ENCODE data around the gene LDLRAD4.
"Not testable (repeated sequence)": the region's sequence is repeated elsewhere in the genome, so short reads cannot be mapped to it uniquely, and the experiment has no call there.

The LDLRAD4 gene

DNA sequence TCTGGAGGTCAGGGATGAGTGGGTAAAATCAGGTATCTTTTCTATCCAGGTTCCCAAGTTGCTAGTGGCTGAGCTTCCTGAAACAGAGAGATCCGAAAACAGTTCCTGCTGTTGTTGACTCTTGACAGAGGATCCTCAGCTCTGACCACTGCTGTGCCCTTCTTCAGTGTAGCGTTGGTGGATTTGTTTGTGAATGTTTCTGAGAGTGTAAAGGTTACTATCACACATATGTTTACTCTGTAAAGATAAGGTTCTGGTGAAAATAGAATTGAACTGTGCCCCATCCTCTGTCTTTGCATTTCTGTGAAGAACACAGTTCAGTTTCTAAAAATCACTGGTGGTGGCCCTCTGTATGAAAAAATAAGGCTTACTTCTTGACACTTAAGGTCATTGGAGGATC, 119.8 kb downstream of the LDLRAD4 start:
- DNase-seq (ENCODE audit: low spot score) = no peak

DNA sequence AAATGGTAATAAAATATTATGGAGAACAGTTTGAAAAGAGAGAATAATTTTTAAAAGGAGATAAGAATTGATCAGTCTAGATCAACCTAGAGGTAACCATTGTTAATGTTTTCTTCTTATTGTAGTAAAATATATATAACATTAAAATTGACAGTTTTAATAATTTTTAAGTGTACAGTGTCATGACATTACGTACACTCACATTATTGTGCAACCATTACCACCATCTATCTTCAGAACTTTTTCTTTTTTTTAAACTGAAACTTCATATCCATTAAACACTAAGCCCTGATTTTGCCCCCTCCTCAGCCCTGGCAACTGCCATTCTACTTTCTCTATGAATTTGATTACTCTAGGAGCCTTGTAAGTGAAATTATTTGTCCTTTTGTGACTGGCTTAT, 121.1 kb downstream of the LDLRAD4 start:
- no peak for DNase-seq (ENCODE audit: low spot score)

DNA sequence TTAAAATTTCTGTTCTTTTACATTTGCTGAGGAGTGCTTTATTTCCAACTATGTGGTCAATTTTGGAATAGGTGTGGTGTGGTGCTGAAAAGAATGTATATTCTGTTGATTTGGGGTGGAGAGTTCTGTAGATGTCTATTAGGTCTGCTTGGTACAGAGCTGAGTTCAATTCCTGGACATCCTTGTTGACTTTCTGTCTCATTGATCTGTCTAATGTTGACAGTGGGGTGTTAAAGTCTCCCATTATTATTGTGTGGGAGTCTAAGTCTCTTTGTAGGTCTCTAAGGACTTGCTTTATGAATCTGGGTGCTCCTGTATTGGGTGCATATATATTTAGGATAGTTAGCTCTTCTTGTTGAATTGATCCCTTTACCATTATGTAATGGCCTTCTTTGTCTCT, 127.9 kb downstream of the LDLRAD4 start:
- not testable (repeated sequence) for DNase-seq (ENCODE audit: low spot score)

DNA sequence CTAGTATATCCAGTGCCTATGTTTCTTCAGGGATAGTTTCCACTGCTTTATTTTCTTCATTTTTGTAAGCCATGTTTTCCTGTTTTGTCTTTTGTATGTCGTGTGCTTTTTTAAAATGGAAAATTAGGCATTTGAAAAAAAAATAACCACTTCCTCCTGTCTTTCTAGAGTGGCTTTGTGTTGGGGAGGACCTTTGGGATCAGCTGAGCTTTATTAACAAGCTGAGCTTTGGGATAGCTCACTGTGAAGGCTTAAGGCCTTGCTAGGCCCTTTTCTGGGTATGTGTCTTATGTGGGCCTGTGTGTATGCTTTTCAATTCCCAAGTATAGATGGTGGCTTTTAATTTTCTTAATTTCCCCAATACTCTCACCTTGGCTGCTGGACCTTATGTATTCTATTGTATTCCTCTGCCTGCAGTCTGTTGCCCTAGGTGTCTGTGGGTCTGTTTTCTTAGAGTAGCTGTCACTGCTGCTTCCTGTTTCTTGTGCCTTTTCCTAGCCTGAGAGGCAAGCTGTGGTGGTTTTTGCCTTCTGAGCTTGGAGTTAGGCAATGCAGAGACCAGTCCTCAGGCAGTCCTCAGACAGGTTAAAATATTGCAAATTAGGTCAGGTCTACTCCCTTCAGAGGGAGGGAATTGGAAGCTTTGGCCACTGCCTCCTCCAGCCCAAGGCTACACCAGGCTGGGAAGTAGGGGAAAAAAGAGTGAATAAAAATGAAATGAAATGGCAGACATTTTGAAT, 134.7 kb downstream of the LDLRAD4 start:
- DNase-seq (ENCODE audit: low spot score) = no peak

DNA sequence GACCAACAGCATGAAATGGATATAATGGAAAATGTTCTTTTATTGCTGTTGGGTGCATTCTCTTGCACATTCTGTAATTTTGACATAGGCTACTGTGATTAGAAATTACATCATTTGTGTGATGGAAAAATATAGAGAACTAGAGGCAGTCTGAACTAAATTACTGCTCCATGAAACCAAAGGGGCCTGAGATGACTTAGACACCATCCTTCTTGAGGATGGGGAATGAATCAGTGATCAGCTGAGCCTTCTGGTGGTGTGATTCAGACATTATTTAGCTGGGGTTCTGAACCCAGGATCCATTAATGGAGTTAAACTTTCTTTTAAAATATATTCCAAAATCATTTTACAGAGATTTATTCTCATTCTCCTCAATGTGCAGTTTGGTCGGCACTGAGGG, 135.8 kb downstream of the LDLRAD4 start:
- DNase-seq (ENCODE audit: low spot score) = no peak

DNA sequence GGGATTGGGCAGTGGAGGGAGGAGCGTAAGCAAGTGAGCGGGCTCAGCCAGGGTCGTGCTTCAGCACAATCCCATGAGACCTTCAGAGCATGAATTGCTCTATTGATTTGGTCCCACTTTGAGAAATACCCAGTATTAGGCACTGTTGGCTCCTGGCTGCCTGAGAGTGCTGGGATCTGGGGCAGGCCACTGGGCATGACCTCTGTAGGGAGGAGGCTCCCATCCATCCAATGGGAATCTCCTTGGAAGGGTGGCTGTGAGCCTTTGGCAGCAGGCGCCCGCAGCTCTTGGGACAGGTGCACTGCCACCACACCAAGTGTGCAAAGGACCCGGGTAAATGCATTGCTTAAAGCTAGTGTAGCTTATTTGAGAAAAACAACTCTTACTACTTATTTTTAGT, 137.5 kb downstream of the LDLRAD4 start:
- no peak for DNase-seq (ENCODE audit: low spot score)

DNA sequence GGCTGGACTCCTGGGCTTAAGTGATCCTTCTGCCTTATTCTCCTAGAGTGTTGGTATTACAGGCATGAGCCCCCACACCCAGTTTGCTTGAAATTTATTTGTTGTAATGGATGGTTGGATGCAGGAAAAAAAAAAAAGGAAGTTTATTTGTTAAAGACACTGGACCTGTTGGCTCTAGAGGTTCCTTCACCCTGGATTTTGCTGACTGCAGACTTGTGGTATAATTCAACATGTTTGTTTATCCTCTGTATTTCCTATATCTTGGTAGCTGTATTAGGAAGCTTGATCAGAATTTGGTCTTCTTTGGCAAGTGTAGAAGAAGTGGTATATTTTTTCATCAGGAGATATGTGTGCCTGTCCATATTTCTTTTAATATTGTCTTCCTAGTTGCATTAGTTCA, 138.7 kb downstream of the LDLRAD4 start:
- no peak for DNase-seq (ENCODE audit: low spot score)

DNA sequence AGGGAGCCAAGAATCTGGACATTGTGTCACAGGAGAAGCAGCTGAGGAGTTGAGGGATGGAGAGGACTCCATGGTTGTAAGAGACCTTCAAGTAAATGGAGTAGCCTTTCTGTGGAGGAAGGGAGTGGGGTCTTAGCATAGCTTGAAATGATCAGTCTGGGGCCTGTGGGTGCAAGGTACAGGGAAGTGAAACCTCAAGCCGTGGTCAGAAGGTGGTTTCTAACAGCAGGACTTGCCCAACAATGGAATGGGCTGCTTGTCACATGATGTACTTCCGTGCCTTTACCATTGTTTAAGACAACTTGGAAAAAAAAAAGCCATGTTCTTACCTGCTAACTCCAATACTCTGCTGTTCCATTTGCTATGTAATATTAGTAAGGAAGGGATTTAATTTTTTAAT, 140.7 kb downstream of the LDLRAD4 start:
- no peak for DNase-seq (ENCODE audit: low spot score)

DNA sequence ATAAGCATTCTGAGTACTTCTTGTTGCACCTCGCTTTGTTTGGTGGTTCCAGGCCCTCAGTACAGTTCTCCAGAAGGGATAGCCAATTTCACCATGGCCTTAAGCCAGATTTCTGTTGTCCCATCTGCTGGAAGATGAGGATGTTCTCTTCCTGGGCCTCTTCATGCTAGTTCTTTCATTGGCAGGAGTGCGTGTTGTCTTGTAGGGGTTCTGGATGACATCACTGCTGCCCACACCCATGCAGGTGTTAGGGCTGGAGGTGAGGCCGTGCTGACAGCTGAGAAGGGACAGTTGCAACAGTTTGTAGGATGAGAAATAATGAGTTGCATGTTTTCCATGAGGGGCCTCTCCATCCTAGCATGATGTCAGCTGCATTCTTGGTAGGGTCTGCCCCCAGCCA, 142.9 kb downstream of the LDLRAD4 start:
- DNase-seq (ENCODE audit: low spot score) = no peak

DNA sequence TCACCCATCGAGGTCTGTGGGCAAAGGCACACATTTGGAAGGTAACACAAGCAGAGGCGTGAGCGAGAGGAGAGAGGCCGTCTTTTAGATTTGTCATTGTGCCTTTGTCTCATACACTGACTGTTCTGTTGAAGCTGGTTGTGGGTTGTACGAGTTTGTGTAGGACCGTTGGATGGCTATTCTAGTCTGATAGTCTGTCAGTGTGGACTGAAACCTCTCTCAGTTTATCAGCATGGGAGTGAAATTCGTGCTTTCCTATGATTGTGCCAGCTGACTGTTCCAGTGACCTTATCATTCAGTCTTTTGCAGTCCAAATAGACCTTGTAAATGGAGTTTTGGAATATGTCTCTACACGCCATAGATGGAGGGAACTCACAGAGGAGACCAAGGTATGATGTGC, 143.5 kb downstream of the LDLRAD4 start:
- DNase-seq (ENCODE audit: low spot score) = no peak

DNA sequence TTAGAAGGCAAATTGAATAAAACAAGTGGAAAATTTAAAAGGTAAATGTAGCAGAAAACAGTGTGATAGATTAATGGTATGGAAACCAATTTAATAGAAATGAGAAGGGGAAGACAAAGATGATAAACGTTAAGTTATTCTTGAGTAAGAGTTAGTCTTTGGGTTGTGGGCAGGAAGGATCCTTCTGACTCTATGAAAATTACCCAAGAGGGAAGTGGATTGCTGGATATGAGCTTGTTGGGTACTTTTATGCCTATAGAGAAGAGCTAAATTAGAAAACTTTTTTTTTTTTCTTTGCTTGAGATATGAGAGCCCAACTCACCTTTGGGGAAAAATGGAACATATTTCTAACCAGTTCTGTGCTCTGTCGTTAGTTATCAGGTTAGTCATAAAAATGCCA, 144.0 kb downstream of the LDLRAD4 start:
- DNase-seq (ENCODE audit: low spot score) = no peak

DNA sequence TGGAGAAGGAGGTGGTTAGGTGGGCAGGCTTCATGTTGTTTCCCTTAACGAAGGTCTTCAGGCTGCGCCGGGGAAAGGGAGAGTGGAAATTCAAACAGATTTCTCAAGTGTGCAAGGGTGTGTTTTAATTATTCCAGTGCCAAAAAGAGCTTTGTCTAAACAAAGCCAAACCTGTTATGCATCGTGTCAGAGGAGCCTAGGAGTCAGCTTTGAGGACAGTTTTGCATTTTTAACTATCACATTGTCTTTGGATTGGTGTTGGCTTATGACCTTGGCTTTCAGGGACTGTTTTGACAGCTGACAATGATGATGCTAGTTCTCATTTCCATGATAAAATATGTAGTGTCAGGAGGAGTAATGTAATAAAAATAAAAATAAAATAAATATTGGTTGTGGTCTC, 144.8 kb downstream of the LDLRAD4 start:
- DNase-seq (ENCODE audit: low spot score) = no peak

DNA sequence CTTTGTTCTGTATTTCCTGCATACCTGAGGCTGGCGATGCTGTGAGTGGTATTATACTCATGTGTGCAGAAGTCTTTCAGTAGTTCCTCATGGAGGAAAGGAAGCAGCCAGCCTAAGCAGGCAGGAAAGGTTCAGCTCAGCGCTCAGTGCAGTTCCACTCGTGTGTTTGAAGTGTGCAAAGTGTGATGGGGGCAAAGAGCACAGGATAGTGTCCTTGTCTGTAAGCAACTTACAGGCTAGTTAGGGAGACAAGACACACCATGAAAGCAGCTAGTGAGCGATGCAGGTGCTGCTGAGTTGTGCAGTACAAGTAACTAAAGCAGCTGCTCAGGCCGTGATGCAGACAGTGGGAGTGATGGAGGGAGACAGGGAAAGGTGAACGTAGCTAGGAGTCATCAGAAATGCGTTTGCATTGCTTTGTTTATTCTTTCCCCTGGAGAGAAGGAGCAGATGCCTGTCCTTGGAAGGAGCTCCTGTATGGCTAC, 146.2 kb downstream of the LDLRAD4 start:
- no peak for DNase-seq (ENCODE audit: low spot score)

DNA sequence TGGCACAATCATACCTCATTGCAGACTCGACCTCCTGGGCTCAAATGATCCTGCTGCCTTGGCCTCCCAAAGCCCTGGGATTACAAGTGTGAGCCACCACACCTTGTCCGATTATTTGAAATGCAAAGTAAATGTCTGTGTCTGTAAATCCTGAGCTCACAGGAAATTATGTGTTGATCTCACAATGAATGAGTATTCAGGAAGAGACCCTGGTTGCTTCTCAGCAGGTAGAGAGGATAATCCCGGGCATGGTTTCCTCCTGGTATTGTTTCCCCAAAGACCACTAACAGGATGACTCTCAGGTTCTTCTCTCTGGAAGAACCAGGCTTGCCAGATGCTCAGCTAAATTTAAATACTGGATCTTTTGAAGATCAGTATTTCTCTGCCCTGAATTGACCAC, 147.6 kb downstream of the LDLRAD4 start:
- no peak for DNase-seq (ENCODE audit: low spot score)

DNA sequence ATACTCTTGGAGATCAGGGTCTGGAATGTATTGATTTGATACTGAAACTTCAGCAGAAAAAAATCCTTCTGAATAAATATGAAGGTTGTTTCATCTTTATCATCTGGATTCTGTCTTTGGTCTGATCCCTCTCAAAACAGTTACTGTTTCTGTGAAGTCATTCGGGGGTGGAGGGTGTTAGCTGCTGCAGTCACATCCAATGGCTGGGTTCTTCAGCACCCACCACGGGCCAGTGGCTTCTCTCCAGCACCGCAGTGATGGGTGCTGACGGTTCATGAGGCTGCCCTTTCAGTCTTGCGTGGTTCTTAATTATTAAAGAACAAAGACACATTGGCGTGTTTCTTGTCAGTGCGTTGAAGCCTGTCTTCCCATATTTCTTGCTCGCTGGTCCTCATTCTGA, 148.0 kb downstream of the LDLRAD4 start:
- no peak for DNase-seq (ENCODE audit: low spot score)

DNA sequence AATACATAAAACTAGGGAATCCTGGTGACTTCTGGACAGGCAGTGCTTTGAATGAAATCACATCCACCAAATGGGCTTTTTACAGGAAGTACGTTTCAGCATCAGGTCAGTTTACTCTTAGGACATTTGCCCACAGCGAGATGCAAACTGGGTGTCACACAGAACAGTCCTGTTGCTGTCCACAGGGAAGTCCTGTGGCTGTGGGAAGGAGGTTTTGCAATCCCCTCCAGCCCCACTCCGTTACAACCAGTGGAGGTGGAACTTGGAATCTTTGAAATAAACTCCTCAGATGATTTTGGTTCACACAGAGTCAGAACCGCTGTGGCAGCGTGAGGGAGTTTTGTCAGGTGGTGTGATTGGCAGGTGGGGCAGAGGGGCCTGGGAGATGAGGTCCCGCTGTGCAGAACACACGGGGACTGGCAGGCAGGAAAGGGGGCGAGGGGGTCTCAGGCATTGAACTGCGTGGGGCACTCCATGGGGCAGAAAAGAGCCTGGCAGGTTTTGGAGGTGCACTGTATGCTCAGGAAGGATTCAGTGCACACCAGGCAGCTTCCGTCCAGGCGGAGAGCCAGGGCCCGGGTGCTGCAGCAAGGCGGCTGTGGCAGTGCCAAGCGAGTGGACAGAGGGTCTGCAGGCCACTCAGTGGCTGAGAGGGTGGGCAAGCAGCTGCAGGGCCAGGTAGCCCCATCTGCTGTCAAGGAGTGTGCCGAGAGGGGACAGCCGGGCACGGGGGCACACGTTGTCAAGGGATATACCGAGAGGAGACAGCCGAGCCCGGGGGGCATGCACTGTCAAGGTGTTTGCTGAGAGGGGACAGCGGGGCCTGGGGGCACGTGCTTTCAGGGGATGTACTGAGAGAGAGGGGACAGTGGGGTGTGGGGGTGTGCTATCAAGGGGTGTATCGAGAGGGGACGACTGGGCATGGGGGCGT, 148.7 kb downstream of the LDLRAD4 start:
- DNase-seq (ENCODE audit: low spot score) = no peak

DNA sequence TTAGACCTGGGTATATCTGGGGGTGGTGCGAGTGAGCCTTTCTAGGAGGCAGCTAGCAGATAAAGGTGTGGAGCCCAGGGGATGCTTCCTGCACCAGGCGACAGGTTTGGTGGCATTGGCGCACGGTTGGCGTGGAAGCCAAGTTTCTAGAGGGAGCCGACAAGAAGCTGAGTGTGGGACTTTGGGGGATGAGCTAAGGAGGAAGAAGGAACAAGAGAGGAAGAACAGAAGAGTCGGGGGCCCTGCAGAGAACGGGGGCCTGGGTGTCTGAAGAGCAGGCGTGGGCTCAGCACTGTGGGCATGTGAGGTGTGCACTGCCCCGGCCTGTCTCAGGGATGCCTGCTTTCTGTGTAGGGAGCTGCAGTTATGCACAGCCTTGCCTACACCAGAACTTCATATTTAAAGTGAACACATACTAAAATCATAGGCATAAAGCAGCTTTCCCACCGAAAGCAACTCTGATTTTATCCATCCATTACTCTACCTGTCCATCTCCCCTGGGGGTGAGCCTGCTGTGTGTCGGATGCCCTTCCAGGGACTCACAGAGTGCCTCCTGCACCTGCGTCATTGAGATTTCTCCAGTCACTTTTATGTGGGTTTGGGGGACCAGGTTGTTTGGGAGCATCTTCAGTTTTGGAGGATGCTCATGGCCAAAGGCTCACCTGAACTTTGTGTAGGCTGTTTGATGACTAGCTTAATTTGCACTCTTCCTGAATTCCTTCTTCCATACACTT, 149.7 kb downstream of the LDLRAD4 start:
- DNase-seq (ENCODE audit: low spot score) = no peak

DNA sequence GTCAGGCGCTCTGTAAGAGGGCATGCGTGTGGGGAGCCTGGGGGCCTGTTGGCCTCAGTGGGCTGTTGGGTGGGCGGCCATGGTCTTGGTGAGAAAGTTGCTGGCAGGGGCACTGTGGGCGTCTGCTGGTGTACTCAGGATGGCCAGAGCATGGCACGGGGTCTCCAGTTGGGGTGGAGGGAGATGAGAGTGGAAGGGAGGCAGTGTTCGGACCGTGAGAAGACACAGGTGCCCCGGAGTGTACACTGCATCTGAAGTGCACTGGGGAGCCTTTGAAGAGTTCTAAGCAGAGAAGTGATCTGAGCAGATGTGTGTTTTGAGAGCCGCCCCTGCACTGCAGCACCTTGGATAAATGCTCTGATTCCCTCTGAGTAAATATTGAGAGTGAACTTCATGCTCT, 150.8 kb downstream of the LDLRAD4 start:
- DNase-seq (ENCODE audit: low spot score) = no peak

DNA sequence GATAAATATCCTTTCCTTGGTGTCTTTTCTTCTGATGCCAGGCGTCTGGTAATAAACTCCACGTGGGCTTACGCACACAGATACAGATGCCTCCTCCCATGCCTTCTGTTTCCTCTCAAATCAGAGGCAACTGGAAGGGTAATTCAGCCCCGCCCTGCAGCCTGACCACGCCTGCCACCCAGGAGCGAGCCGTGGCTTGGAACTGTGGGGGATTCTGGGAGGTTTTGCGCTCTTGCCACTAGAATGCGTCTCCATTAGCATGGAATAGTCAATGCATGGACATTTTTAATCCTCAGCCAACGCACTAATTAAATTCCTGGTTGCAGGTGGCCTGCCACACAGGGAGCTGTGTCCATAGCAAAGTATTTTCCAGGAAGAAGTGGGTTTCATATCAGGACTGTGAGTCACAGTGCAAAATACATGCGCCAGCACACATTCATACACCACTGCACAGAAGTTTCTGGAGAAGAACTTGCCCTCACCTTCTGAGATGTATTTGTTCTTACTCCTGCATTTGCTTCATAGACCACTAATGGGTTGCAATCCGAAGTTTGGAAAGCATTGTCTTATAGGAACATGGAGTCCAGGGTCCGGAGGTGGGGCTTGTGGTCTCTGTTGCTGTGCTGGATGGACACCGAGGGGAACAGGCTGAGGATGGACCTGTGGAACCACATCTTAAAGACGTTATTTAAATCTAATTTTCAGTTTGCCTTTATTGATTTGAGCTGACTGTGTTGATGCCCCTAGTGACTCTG, 151.4 kb downstream of the LDLRAD4 start:
- DNase-seq (ENCODE audit: low spot score) = peak; percentile 46

DNA sequence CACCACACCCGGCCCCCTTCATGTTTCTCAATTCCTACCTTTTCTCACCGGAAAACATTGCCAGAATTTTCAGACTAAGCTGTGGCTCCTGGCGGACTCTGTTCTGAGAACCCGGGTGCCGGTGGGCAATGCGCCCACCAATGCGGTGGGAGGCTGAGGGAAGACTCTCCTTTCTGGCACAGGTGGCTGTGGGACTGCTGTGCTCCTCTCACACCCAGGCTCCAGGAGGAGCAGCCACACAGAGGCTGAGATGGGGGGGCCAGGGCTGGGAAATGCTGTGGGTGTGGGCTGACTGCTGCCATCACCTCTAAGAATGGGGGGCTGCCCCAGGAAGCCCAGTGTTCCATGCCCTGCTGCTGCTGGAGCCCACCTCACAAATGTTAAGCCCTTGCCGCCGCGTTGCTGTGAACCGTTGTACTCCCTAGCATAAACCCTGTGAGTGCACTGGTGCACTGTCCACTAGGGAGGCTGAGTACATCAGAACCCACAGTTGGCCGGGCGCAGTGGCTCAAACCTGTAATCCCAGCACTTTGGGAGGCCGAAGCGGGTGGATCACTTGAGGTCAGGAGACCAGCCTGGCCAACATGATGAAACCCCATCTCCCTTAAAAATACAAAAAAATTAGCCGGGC, 152.6 kb downstream of the LDLRAD4 start:
- DNase-seq (ENCODE audit: low spot score) = no peak

DNA sequence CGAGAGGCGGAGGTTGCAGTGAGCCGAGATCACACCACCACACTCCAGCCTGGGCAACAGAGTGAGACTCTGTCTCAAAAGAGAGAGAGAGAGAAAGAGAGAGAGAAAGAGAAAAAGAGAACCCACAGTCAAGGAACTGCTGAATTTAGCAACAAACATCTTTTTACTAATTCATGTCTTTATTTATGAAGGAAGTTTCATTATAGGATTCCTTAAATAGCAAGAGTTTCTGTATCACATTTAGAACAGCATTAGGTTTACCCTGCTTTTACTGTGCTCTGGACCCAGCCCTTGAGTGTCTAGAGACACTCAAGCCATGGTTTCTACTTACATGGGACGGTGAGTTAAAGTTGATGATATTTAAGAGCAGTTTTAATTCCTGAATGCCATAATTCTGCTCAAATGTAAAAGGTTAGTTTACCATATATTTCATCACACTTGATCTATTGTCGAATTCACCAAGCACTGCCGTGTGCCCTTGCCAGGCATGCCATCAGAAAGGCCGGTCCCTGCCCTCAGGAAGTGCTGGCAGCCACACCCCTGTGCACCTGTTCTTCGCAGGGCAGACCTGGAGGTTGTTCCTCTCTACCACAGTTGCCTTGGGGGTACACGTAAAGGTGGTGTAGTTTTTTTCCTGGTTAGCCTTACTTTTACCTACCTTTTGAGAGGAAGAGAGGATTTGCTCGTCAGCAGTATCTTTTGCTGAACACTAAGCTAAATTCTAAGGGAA, 153.3 kb downstream of the LDLRAD4 start:
- DNase-seq (ENCODE audit: low spot score) = no peak
